Prostate gland (tissue), 2 donors: Measurements from ENCODE around the gene KLHL12.

ENCODE experiments used
- POLR2AphosphoS5 ChIP-seq: sonication (generic); formaldehyde crosslinking; IDR thresholded peaks from one replicate; pipeline ENCODE4 v1.6.1; 2017; ENCODE audit warnings: antibody characterized with exemption
- TF ChIP-seq, protein P1 (sequence below), 4 experiments: fragments of 200-600 bp in 2 of 4; fragments of 450-650 bp in 2 of 4; sonication (generic) in 2 of 4; IDR thresholded peaks; 1 replicate in 3 of 4; 2 replicates in 1 of 4; pipeline ENCODE4 v1.5.1; 2016 to 2019; ENCODE audit warnings: antibody characterized with exemption in 4 of 4, mild to moderate bottlenecking in 2 of 4, moderate library complexity in 2 of 4

DNA sequence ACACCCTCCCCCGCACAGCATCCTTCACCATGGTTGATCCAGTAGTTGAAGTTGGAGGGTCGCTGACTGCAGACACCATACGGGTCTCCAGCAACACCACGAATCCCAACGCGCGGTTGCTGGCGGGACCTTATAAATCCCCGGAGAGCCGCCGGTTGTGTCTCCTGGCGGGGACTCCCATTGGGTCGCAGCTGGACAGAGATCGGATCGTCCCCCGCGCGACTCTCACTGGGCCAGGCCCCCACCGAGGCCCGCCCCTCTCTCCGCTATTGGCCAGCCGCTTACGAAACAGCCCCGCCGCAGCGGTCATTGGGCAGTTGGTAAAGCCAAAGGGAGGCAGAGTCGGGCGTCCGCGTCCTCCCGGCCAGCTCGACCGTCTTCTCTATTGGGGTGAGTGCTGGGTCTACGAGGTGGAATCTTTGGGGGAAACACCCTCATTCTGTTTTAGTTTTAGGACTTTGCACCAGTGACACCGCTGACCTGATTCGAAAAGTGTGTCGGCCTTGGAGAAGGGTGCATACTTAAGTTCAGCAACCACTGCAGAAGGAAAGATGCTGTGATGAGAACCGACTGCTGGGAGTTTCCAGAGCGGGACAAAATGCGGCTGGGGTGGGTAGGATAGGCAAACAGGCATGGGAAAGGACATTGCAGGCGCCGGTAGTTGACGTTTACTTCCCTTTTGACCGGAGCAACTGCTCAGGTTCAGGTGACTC lies 65.5 kb downstream of the KLHL12 start:
- TF ChIP-seq, protein P1, sequence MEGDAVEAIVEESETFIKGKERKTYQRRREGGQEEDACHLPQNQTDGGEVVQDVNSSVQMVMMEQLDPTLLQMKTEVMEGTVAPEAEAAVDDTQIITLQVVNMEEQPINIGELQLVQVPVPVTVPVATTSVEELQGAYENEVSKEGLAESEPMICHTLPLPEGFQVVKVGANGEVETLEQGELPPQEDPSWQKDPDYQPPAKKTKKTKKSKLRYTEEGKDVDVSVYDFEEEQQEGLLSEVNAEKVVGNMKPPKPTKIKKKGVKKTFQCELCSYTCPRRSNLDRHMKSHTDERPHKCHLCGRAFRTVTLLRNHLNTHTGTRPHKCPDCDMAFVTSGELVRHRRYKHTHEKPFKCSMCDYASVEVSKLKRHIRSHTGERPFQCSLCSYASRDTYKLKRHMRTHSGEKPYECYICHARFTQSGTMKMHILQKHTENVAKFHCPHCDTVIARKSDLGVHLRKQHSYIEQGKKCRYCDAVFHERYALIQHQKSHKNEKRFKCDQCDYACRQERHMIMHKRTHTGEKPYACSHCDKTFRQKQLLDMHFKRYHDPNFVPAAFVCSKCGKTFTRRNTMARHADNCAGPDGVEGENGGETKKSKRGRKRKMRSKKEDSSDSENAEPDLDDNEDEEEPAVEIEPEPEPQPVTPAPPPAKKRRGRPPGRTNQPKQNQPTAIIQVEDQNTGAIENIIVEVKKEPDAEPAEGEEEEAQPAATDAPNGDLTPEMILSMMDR (IDR thresholded peaks at IDR 0.05): no peak
- peak; percentile 93 for TF ChIP-seq POLR2AphosphoS5
